Left ventricle myocardium inferior (tissue), 1 donor: ENCODE measurements around the gene FHIT. TPM values are rescaled to one million over a fixed set of nuclear protein-coding genes. Genes with fewer than 3 reads are reported as not detected.

Source experiments
- DNase-seq: peaks from one replicate; pipeline ENCODE4 v3.0.0-alpha.2; 2020
- H3K27ac ChIP-seq: fragments of 200-600 bp; replicated peaks from 2 replicates; pipeline ENCODE4 v1.8.0; 2021
- H3K27me3 ChIP-seq: fragments of 200-600 bp; 2 replicates; pipeline ENCODE4 v1.8.0; 2021; ENCODE audit warnings: low read depth
- H3K36me3 ChIP-seq: fragments of 200-600 bp; 2 replicates; pipeline ENCODE4 v1.8.0; 2021
- H3K4me1 ChIP-seq: fragments of 200-600 bp; 2 replicates; pipeline ENCODE4 v1.8.0; 2021
- H3K4me3 ChIP-seq: fragments of 200-600 bp; 2 replicates; pipeline ENCODE4 v1.8.0; 2021; ENCODE audit warnings: mild to moderate bottlenecking, moderate library complexity
- H3K9me3 ChIP-seq: fragments of 200-600 bp; replicated peaks from 2 replicates; pipeline ENCODE4 v1.8.0; 2021
- CTCF ChIP-seq: fragments of 200-600 bp; IDR thresholded peaks from 2 replicates; pipeline ENCODE4 v1.8.0; 2021; ENCODE audit warnings: antibody characterized with exemption, mild to moderate bottlenecking, borderline replicate concordance
- intact Hi-C: fragments of 100-400 bp; cut with micrococcal nuclease; formaldehyde crosslinking; loops from one replicate; pipeline ENCODE4 v1.11.0; 2022
- total RNA-seq: library from RNA; stranded (reverse); fragmentation: NEBNext Ultra II Directional; extraction: Animal tissue kit (Norgen Biotek cat#: 25700); gene quantifications from one replicate; pipeline ENCODE4 v1.2.1, GENCODE V29; 2021
- donor health status: DM: no; HTN: yes; CAD: no; lungs with severe emphysema.

Gene FHIT
- total RNA-seq, 1 donor from 2014 or later: 16.0 TPM

GRCh38 chr3:59812237-59813147, 1438.8 kb downstream of the FHIT start:
- no peak overlapping the region for H3K27ac ChIP-seq
- DNase-seq: no peak
- intact Hi-C loops: no loop called here

GRCh38 chr3:59811160-59811559, 1440.1 kb downstream of the FHIT start:
- no peak for DNase-seq
- Histone ChIP-seq H3K27ac (no peak overlapping the region), H3K4me1 (peaks cover 29% of the 10 kb centered on the region), H3K4me3 (no peak overlapping the region), H3K36me3 (no peaks in the 10 kb centered on the region), H3K9me3 (no peaks in the 10 kb centered on the region), H3K27me3 (no peaks in the 10 kb centered on the region)
- intact Hi-C loops: no loop called here
- no peak for TF ChIP-seq CTCF

More at GRCh38 chr3:59812237-59813147, 1438.8 kb downstream of the FHIT start:
- H3K4me3 ChIP-seq: no peak overlapping the region
- no peaks in the 10 kb centered on the region for H3K36me3 ChIP-seq
- H3K9me3 ChIP-seq: no peaks in the 10 kb centered on the region
- H3K27me3 ChIP-seq: no peaks in the 10 kb centered on the region
- no peak for TF ChIP-seq CTCF
- peaks cover 32% of the 10 kb centered on the region for H3K4me1 ChIP-seq

DNA sequence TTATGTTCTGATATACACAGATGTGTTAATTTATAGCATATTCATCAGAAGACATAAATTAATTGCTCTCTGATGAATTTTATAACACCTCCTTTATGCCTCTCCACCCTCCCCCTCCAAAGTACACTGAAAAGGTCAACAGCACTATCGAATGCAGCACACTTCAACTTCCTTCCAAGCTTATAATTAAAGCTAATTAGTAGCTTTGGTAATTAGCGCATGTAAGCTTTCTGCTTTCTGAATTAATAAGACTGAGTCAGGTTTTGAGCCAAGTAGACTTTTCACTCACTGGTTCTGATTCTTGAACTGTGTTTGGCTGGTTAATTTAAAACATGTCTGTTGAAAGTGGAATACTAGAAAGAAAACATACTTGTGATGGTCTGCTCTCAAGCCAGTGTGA, 1440.6 kb downstream of the FHIT start:
- no peaks in the 10 kb centered on the region for H3K9me3 ChIP-seq
- no peak for TF ChIP-seq CTCF
- no peaks in the 10 kb centered on the region for H3K27me3 ChIP-seq
- H3K27ac ChIP-seq: no peak overlapping the region
- peaks cover 29% of the 10 kb centered on the region for H3K4me1 ChIP-seq
- DNase-seq: no peak
- intact Hi-C loops: no loop called here
- H3K4me3 ChIP-seq: no peak overlapping the region
- H3K36me3 ChIP-seq: no peaks in the 10 kb centered on the region

DNA sequence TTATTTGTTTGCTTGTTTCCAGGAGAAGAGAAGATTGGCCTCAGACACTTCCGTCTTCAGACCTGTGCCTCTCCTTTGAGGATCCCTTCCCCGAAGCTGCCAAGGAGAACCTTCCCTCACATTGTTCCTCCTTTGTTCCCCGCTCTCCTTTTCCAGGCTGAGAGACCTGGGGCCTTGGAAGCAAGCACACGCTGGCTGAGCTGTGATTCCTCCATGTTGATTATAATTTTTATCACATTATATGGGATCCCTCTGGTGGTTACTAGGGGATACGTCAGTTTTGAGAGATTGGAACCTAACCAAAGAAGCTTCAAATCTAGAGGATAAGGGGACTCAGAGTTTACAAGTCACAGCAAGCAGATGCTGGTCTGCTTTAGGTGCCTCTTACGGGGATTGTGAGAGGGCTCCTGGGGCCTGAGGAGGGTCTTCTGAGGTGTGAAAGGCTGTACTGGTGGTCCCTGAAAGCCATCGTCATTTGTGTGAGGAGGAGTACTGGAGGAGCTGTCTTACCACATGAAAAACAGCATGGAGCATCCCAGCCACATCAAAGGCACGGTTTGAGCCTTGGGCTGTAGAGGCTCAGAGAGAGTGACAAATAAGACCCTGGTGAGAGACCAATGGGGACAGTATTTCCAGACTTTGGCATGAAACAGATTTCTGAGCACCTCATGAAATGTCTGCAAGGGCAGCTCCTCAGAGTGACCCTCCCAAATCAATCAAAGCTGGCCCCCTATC, 1441.4 kb downstream of the FHIT start:
- intact Hi-C loops: no loop called here

More for the DNA sequence above, 1441.4 kb downstream of the FHIT start:
- Histone ChIP-seq H3K4me1 (peaks cover 29% of the 10 kb centered on the region), H3K4me3 (no peak overlapping the region), H3K9me3 (no peaks in the 10 kb centered on the region), H3K27me3 (no peaks in the 10 kb centered on the region), H3K36me3 (no peaks in the 10 kb centered on the region), H3K27ac (no peak overlapping the region)
- TF ChIP-seq CTCF: peak; percentile 48
- DNase-seq: no peak
